Measurements from ENCODE around the gene TAF4.

DNA sequence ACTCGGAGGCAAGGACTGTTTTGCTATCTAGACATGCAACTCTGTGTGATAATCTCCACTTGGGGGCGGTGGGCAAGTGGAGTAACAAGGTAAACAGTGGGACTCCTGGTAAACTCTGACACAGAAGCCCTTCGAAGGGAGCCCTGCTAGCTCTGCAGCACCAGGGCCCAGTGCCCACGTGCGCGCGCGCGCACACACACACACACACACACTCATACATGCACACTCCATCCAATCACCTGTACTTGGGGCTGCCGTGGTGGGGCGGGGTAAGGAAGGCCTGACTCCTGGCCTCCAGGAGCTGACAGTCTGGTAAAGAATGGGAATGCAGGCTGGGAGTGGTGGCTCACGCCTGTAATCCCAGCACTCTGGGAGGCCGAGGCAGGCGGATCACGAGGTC, 36.4 kb downstream of the TAF4 start:
- TF ChIP-seq, protein P1, sequence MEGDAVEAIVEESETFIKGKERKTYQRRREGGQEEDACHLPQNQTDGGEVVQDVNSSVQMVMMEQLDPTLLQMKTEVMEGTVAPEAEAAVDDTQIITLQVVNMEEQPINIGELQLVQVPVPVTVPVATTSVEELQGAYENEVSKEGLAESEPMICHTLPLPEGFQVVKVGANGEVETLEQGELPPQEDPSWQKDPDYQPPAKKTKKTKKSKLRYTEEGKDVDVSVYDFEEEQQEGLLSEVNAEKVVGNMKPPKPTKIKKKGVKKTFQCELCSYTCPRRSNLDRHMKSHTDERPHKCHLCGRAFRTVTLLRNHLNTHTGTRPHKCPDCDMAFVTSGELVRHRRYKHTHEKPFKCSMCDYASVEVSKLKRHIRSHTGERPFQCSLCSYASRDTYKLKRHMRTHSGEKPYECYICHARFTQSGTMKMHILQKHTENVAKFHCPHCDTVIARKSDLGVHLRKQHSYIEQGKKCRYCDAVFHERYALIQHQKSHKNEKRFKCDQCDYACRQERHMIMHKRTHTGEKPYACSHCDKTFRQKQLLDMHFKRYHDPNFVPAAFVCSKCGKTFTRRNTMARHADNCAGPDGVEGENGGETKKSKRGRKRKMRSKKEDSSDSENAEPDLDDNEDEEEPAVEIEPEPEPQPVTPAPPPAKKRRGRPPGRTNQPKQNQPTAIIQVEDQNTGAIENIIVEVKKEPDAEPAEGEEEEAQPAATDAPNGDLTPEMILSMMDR (IDR thresholded peaks at IDR 0.05), result no peak
- TF ChIP-seq POLR2A (IDR thresholded peaks at IDR 0.05), result no peak

Measured in body of pancreas (tissue), 4 donors.